IPS DF 4.7 (cell line): ENCODE results near the gene OTUB2.

Experiments
- DNase-seq: peaks from one replicate; pipeline ENCODE4 v3.0.0-alpha.2; 2013; ENCODE audit warnings: low spot score; ENCODE audit errors: extremely low read depth

The OTUB2 gene

DNA sequence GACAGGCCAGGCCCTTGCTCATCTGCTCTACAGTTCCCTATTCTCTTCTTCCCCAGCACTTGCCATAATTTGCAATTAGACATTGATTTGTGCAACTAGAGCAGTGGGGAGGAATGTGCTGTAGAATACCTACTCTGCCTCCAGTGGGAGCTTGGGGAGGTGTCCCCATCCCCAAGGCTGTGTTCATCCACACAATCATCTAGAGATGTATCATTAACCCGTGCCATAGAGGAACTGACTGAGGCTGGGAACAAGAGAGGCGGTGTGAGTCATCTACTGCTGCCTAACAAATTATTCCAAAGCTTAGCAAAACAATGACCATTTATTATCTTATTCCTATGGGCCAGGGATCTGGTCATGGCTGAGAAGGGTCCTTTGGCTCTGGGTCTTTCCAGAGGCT is 5.1 kb upstream of the OTUB2 start:
- no peak for DNase-seq

DNA sequence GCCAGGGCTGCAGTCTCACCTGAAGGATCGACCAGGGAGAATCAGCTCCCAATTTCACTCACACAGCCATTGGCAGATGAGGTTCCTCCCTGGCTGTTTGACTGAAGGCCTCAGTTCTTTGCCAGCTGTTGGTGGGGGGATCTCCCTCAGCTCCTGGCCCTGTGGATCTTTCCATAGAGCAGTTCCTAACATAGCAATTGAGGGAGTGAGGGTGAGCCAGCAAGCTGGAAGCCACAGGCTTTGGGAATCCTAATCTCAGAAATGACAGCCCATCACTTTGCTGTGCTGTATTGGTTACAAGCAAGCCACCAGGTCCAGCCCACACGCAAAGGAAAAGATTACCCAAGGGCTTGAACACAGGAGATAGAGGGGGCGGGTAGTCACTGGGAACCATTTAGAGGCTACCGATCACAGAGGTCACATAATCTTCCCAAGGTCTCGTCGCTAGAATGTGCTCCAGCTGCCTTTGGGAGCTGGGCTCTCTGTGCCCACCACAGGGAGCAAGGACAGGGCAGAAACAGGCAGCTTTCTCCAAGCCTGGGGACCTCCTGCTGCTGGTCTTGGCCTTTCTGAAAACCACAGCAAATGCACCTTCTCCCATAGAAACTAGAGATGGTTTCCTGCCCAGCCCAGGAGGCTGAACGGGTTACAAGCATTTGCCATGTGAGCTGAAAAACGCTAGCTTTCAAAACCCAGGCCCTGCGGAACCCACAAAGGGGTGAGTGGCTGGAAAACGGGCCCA is 4.6 kb upstream of the OTUB2 start:
- no peak for DNase-seq

DNA sequence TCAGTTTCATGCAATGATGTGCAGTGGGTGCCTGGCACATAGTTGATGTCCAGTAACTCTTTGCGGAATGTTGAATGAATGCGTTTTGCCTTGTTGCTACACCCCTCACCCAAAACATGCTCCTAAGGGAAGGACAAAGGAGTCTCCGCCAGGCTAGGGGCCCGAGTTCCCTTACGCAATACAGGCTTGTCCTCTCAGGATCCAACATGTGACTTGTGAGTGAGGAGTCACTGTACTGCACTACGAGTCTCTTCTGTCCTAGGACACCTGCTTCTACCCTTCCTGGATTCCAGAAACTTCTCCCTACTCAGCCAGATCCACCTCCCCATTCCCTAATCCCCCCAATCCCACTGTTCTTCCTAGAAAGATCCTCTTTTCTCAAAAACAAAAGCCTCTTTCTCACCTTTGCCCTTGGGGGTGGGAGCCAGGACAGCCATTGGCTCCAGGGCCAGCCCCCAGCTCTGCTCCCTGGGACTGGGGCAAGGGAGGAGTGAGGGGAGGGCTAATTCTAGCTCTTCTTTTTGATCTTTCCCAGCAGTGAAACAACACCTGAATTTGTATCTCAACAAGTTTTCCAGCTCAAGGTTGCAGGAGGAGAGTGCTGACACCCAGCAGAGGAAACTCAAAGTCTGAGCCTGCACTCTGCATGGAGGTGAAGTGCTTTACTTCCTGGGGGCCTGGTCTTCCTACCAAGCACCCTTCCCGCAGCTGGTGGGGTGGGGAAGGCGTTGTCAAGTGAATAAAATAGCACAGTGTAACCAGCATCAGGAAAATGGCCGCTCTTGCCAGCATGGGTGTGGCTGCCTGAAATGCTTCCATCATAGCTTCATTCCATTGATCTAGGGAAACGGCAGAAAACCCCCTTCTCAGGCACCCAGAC is 3.4 kb upstream of the OTUB2 start:
- DNase-seq, result no peak

DNA sequence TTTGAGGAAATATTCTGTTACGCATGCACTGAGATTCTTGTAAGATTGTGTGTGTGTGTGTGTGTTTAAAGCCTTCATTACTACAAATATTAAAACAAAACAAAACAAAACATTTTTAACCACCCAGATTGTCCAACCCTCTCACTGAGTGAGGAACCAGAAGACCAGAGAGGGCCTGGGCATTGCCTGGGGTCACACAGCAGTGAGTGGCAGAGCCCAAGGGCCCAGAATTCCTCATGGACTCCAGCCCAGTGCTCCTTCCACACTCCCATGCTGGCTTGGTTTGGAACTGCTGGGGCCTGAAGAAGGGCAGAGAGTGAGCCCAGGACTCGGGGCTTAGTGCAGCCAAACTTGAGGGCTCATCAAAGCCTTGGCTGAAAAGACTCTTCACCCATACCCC is 1.6 kb upstream of the OTUB2 start:
- no peak for DNase-seq

DNA sequence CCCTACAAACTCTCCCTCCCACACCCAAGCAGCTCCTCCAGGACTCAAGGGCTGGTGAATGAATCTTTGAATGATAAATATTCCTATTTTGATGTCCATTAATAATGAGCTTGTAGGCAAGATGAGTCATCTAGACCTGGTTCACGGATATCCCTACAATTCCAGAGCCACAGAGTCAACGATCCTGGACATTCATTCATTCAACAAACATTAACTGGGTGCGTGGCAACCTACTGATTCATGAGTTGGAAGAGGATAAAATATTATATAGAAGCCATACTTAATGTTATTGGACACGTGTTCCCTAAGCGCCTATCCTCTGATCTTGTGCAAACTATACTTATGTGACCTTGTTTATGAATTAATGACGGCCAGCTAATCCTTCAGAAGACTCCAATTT is 420 bp upstream of the OTUB2 start:
- DNase-seq, result no peak

DNA sequence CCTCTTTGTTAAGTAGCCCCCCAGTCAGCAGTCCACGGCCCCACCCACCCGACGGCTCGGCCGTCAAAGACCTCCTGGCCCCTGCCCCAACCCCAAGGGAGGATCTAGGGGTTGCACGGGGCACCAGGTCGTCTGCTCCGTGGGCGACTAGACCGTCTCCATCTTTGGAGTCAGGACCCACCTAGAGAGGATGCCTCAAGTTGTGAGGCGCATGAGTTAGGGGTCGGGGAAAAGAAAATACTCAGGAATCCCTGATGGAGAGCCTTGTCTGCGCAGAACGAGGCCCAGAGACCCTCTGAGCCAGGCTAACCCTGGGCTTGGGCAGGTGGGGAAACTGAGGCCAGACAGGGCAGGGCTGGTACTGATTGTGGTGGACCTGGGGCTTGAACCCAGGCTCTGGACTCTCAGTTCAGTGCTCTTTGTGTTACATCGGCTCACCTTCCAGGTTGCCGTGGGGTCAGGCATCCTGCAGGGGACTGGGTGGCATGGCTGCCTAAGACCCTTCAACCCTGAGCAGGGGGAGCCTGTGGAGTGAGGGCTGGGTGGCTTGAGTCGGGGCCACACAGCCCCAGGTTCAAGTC is 839 bp downstream of the OTUB2 start:
- DNase-seq, result no peak

DNA sequence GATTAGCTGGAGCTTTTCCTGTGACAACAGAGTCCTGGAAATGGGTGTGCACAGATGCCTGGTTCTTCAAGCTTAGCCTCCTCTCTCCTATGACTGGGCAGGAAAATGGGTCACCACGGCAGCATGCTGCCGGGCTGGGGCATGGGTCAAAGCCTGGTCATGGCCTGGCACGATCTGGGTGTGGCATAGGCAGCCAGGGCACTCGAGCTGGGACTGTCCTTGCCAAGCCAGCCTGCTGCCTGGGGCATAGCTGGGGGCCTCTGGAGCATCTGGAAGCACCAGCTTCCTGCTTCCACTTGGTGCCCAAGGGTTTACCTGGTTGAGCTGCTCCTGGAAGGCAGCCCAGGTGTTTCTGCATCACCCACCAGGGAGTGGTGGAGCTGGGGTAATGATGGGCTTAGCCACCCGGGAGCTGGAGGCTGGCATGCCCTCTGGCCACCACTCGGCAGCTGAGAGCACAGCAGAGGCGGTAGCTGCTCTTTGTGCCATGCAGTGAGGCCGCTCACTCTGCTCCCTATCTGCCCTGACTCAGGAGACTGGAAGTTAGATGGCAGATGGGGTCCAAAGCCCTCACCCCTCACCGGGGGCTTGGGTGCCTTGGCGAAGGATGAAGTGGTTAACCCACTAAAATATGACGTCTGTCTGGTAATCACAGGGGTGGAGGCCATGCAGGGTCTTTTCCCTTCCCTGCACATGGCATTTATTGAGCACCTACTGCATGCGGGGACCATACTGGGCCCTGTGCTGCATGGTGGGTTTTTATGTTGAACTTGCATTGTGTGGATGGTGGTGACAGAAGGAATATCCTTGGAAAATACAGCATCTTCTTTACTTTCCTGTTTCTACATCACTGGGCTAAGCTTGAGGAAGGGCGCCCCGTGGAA is 1.7 kb downstream of the OTUB2 start:
- DNase-seq, result no peak

DNA sequence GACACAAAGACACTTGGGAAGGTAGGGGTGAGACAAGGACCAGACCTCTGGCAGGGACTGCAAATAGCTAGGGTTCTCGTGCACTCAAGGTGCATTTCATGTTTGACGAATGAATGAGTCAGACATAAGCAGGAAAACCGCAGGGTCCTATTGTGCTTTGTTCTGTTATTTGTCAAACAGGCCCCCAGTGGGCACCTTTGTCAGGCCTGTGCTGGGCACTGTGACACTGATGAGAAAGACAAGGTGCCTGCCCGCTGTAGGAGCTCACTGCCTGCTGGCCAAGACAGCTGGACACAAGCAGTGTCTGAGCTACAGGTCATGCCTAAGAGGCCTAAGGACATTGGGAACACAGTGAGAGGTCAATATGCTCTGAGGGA is 2.3 kb downstream of the OTUB2 start:
- DNase-seq, result no peak

DNA sequence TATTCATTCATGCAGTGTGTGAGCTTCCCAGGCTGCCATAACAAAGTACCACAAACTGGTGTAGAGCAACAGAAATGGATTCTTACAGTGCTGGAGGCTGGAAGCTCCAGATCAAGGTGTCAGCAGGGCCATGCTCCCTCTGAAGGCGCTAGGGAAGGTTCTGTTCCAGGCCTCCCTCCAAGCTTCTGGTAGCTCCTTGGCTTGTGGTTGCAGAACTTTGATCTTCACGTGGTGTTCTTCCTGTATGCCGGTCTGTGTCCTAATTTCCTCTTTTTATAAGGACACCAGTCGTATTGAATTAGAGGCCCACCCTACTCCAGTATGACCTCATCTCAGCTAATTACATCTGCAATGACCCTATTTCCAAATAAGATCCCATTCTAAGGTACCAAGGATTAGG is 3.1 kb downstream of the OTUB2 start:
- DNase-seq, result no peak

DNA sequence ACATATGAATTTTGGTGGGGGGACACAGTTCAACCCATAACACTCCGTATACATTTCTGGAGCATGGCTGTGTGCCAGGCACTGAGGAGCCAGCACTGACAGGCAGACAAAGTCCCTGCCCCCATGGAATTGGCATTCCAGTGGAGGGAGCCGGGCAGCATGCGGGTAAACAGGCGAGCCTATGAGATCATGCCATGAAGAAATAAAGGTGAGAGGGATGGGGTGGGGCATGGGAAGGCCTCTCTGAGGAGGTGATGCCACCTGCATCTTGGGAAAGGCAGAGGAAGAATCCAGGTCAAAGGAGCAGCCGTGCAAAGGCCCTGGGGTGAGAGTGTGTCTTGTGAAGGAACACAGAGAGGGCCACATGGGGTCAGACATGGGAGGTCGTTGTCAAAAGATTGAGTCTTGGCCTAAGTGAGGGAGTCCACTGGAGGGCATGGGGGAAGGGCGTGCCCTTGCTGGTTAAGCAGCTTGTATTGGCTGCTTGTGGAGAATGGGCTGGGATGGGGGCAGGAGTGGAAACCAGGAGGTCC is 3.6 kb downstream of the OTUB2 start:
- no peak for DNase-seq

DNA sequence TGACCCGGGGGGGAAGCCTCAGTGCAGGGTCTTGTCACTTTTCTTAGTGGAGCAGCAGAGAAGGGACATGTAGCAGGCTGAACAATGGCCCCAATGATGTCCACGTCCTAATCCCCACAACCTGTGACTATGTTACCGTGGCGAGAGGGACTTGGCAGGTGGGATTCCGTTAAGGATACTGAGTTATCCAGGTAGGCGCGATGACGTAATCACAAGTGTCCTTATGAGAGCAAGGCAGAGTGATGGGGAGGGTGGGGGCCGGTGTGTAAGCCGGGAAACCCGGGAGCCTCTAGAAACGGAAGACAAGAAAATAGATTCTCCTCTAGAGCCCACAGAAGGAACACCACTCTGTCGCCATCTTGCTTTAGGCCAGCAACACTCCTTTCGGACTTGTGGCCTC is 4.4 kb downstream of the OTUB2 start:
- no peak for DNase-seq

DNA sequence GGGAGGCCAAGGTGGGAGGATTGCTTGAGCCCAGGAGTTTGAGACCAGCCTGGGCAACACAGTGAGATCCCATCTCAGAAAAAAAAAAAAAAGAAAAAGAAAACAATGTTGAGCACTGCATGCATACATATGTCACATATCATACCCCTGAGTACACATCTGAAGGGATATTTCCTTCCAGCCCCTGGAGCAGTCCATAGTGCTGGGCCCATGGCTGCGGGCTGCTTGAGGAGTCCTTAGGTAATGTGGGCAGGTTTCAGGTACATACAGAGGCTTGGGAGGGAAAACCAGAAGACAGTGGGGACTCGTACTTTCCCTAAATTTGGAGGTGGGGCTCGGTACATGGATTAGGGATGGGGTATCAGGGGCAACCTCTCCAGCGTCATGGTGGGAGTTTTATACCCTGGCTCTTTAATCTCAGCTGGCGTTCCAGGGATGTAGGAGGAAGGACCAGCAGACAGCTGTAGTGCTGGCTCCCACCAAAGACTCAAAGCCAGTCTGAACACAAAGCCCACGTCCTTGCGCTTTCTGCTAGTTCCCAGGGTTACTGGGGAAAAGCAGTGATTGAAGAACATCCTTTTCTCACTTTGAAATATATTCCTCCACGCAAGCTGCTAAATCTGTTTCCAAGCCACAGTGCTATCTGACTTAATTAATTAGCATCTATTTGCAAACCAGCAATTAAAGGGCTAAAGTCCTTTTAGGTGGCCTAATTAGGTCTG is 5.2 kb downstream of the OTUB2 start:
- DNase-seq, result no peak

DNA sequence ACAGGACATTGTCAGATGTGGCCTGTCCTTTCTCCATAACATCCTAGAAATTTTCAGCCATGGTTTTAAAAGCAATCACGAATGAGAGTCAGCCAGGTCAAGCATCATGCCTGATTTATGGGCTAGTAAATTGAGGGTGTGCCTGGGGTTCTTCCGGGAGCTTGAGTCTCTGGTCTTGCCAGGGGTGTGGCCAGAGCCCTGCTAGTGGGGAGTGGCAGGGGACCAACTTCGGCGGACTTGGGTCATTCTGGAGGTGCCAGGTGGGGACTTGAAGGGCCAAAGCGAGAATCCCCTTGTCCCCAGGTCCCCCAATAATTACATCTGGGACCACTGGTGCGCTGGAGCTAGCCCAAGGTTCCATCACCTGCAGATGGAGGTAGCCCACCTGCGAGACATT is 5.7 kb downstream of the OTUB2 start:
- DNase-seq, result no peak

DNA sequence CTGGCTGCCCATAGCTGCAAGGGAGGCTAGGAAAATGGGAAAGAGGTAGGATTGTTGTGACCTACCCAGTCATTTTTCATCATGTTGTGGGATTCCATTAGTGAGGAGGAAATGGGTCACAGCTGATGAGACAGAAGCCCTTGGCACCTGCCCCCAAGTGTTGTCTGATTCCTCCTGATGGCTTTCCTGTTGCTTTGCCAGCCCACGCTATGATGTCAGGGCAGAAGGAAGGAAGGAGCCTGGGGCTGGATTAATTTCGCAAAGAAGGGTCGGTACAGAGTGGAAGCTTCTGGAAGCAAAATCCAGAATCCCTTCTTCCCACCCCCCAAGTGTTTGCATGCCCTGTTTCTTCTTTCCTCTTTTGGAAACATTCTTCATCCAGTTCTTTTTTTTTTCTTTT is 8.7 kb downstream of the OTUB2 start:
- DNase-seq, result no peak

DNA sequence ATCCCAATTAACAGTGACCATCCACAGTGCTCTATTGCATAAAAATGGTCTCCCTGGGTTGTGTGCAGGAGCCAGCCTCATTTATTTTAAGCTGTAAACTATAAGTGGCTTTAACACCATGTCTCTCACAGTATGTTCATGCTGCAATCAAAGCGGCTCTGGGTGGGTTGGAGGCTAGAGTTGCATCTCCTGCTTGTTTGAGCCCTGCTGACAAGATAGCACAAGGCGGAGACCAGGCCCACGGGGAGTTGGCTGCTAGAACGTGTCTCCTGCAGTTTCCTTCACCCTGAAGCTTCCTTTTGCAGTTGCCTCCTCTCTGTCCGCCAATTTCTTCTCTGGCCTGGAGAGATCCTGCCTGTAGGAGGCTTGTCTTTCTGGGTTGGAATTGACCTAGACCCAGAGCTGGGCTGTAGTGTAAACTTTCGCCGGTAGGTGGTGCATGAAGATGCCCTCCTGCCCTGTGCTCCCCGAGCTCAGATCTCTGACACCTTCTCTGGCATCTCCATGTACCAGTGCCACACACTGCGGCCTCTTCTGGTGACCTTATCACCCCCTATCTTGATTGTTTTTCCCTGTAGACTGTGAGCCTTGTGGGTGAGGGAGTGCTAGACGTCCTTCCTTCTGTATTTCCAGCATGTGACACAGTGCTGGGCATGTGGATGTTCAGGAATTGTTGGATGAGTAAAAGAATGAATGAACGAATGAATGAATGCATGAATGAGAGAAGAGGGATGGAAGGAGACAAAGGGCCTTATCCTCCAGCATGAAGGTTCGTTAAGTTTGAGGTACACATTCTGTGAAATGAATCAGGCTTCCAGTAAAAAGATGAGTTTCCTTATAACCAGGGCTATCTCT is 10.4 kb downstream of the OTUB2 start:
- peak; percentile 79 for DNase-seq

DNA sequence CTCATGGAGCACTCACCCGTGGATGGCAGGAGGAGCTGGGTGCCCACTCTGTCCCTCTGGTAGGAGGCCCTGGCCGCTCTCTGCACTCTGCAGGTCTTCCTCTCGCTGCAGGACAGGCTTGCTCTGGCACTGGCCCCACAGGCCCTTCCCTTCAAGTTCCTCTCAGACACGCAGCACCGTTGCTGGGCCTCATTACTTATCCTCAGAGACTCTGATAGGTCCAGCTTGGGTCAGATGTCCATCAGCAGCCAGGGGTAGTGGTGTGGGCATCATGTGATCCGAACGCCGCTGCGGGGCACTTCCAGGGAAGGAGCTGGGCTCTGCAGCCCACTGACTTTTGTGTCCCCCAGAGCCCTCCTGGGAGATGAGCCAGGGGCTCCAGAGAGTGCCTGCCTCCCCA is 11.8 kb downstream of the OTUB2 start:
- no peak for DNase-seq

DNA sequence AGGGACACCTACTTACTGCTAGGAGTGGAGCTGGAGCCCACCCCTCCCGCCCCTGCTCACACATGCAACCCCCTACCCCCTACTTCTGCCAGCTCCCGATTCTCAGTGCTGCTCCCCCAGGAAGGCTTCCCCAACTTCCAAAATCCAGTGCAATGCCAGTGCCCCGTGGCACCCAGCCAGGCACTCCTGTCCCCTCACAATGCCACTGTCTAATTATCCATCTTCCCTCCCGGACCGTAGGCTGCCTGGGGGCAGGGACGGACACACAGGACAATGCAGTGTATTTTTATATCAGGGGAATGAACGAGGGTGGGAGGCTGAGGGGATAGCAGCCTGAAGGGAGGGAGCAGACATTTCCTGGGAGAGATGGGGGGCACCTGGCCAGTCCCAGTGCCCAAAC is 12.4 kb downstream of the OTUB2 start:
- DNase-seq, result no peak

DNA sequence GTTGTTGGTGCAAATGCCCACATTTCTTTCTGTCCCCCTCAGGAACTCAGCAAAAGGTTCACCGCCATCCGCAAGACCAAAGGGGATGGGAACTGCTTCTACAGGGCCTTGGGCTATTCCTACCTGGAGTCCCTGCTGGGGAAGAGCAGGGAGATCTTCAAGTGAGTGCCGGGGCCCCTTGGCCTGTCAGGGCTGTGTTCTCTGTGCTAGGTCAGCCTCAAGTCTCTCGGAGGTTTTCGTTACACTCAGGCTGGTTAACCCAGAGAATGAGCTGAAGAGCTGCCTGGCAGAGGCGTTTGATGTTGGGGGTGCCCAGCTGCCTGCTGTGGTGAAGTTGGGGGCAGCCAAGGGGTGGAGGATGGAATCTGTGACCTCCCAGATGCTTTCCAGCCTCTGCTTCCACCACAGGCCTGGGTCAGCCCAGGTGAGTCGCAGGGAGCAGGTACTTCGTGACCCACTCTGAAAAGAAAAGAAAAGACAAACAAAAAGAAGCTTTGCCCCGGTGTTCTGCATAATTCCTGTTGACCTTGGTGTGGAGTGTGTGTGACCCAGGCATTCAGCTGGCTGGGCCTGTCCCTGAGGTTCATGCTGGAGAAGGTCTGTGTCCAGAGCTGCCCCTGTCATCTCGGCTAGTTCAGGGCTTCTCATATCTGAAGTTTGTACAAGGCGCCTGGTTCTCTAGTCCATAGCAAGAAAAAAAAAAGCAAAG is 12.9 kb downstream of the OTUB2 start:
- no peak for DNase-seq

DNA sequence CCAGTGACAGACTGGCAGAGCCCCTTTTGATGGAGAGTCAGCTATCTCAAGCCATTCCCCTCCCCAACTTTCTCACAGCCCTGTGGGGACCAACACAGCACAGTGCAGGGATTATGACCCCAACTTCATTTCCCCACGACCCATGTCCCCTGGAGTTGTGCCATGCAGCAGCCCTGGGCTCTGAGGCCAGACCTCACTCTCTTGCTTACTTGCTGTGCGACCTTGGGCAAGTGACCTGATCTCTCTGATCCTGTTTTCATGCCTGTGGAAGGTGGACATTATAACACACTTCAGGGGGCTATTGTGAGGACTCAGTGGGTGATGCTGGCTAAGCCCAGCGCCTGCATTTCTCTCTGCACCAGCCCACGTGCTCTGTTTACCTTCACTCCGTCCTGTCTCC is 14.1 kb downstream of the OTUB2 start:
- DNase-seq, result no peak
